GM19452 (cell line): Measurements from ENCODE around the gene MRTFA.
"Not testable (repeated sequence)": the region's sequence is repeated elsewhere in the genome, so short reads cannot be mapped to it uniquely, and the experiment has no call there.

ENCODE experiments used
- ATAC-seq: cut with Tn5 transposase; IDR thresholded peaks from one replicate; pipeline ENCODE4 v1.9.1; 2021; ENCODE audit not compliant: unreplicated experiment

The MRTFA gene

GRCh38 chr22:40500465-40500786, 136.1 kb downstream of the MRTFA start:
- not testable (repeated sequence) for ATAC-seq

- ATAC-seq = no peak
Measured at GRCh38 chr22:40499209-40499623, 137.3 kb downstream of the MRTFA start.

- no peak for ATAC-seq
Measured at GRCh38 chr22:40498420-40499208, 137.9 kb downstream of the MRTFA start.

- ATAC-seq = no peak
Measured at GRCh38 chr22:40493441-40493840, 143.1 kb downstream of the MRTFA start.

GRCh38 chr22:40491990-40492631, 144.4 kb downstream of the MRTFA start:
- peak; percentile 88 for ATAC-seq

- ATAC-seq = no peak
Measured at GRCh38 chr22:40487663-40488249, 148.8 kb downstream of the MRTFA start.

- ATAC-seq = no peak
Measured at GRCh38 chr22:40486962-40487602, 149.4 kb downstream of the MRTFA start.

GRCh38 chr22:40485813-40486667, 150.5 kb downstream of the MRTFA start:
- ATAC-seq = no peak

GRCh38 chr22:40484906-40485669, 151.4 kb downstream of the MRTFA start:
- ATAC-seq = no peak

- ATAC-seq = no peak
Measured at GRCh38 chr22:40482886-40483285, 153.6 kb downstream of the MRTFA start.

- no peak for ATAC-seq
Measured at GRCh38 chr22:40482391-40482790, 154.1 kb downstream of the MRTFA start.

- no peak for ATAC-seq
Measured at GRCh38 chr22:40480996-40481395, 155.5 kb downstream of the MRTFA start.

- no peak for ATAC-seq
Measured at GRCh38 chr22:40479887-40480538, 156.5 kb downstream of the MRTFA start.

- ATAC-seq = no peak
Measured at GRCh38 chr22:40479126-40479800, 157.3 kb downstream of the MRTFA start.

- no peak for ATAC-seq
Measured at GRCh38 chr22:40478338-40479125, 158.0 kb downstream of the MRTFA start.

- ATAC-seq = no peak
Measured at GRCh38 chr22:40477683-40478337, 158.7 kb downstream of the MRTFA start.

GRCh38 chr22:40476341-40476740, 160.2 kb downstream of the MRTFA start:
- ATAC-seq = no peak

- no peak for ATAC-seq
Measured at GRCh38 chr22:40473703-40474102, 162.8 kb downstream of the MRTFA start.
